C1 segment of cervical spinal cord (tissue), 14 donors: ENCODE data around the gene RRP9.
"Not testable (repeated sequence)": the region's sequence is repeated elsewhere in the genome, so short reads cannot be mapped to it uniquely, and the experiment has no call there.

ENCODE experiments used
- DNase-seq, 14 donors: peaks; one replicate each; lab custom pipeline; 2025; lab: John Stamatoyannopoulos, UW

Gene RRP9

DNA sequence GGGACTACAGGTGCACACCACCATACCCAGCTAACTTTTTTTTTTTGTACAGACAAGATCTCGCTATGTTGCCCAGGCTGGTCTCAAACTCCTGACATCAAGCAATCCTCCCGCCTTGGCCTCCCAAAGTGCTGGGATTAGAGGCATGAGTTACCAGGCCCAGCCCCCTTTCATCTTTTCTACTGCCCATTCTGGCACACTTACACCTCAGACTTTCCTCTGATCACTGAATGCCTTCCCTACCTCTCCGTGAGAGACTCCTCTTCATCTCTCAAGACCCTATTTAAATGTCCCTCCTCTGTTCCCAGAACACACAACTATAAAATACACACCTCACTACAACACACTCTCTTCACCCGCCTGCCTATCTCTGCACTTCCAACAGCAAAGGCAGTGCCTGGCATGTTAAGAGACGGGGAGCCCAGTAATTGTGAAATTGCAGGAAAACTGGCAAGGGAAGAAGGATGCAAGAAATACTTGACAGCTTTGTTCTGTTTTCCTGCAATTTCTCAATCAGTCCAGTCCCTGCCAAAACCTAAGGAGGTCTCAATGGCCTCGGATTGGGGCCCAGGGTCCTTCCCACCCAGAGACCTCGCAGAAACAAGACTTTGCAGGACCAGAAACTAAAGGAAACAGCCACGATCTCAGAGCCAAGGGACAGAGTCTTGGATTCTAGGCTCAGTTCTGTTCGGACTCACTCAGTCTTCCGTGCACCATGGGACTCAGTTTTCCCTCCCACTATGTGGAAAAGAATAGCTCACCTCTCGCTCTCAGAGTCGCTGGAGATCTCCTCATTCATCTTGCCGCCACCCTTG, 849 bp downstream of the RRP9 start:
- no peak for DNase-seq

DNA sequence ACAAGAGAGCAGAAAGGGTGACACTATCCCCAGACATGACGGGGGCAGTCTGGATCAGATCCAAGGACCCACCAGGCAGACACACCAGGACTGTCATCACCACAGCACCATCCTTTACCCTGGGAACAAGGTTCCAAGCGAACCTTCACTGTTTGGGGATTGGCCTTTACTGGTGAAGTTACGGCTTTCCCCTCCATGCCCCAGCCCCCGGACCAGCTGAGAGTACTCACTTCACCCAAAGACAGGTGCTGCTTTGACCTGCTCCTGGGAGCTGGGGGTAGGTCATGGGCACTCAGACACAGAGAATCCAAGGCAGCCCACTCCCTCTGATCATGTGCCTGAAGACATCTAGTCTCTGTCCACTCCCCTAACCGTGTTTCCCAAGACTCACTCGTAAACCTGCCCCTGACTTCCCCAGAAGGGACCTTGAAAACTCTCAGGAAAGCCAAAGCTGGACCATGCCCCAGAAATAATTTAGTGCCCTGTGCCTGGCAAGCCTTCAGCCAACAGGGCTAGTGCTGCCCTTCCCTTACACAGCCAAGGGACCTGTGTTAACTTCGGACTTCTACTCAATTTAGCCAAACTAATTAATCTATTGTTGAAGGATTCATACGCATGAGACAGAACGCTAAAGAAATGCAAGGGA, 2.8 kb downstream of the RRP9 start:
- DNase-seq: no peak

DNA sequence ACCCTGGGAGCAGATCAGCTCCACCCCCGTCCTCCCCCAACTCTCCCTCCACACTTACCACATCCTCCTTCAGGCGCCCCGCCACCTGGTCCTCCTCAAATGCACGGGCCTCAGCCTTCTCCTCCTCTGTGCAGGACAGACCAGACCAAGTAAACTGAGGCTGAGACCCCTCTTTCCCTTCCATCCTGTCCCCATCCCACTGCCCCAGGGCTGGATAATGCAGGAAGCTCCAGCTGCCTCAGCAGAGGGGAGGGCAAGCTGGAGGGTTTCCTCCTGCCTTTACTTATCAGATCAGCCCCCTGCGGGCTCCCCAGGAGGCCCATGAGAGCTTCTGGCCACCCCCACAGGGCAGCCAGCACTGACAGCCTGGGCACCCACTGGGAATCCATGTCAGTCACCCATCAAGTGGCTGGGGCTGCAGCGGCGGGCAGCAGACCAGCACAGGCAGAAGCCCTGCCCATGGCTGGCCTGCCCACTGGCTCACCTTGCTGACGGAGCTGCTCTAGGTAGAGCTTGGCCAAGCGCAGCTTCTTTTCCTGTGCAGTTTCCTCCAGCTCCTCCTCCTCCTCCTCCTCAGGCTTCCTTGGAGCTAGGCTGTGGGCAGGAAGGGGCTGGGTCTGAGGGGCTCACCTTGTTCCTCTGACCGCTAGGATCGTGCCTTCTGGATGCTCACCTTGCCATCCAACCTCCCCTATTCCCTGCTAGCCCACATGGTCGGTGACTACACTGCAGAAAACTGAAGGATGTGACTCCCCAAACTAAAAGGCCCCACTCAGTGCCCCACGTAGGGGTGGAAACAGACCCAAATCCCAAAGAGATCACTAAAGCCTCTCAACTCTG, 3.9 kb downstream of the RRP9 start:
- no peak for DNase-seq

DNA sequence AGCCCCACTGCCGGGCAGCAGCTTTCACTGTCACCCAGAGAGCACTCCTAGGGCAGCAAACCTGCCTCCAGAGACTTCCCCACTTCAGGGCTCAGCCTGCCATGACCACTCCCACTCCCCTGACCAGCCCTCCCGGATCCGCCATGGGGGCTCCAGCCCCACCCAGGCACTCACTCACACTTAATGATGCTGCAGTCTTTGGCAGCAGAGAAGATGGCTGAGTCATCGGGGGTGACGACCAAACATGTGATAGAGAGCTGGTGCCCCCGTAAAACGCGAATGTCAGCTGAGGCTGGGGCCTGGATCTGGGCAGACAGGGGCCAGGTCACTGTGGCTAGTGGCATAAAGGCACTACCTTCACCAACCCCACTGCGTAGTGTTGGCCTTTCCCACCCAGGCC, 4.7 kb downstream of the RRP9 start:
- DNase-seq: no peak

DNA sequence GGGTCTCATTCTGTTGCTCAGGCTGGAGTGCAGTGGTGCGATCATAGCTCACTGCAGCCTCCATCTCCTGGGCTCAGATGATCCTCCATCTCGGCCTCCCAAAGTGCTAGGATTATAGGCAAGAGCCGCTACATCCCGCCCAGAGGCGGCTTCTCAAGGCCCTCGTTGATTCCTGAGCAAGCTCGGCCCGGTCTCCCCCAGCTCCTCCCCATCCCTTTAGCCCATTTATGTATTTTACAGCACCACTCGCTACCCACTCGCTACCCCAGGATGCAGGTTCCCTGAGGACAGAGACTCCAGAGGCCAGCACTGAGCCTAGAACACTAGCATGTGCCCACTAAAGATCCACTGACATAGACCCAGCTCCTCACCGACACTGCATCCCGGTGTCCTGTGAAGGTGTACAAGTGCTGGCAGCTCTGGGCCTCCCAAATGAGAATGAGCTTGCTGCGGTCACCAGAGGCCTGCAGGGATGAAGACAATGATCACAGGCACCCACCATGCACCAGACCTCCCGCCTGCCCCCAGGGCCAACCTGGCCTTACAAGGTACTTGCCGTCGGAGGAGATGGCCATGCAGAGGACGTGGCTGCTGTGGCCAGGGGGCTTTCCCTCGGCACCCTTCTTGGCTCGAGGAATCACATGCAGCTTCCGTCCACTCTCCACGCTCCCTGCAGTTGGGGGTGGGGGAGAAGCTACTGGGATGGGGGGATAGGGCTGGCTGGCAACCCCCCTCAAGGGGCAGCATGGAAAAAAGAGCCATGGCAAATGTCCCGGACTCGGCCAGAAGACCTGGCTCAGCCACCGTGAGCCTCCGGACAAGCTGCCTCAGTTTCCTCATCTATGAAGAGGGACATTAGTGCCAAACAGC, 5.6 kb downstream of the RRP9 start:
- no peak for DNase-seq

DNA sequence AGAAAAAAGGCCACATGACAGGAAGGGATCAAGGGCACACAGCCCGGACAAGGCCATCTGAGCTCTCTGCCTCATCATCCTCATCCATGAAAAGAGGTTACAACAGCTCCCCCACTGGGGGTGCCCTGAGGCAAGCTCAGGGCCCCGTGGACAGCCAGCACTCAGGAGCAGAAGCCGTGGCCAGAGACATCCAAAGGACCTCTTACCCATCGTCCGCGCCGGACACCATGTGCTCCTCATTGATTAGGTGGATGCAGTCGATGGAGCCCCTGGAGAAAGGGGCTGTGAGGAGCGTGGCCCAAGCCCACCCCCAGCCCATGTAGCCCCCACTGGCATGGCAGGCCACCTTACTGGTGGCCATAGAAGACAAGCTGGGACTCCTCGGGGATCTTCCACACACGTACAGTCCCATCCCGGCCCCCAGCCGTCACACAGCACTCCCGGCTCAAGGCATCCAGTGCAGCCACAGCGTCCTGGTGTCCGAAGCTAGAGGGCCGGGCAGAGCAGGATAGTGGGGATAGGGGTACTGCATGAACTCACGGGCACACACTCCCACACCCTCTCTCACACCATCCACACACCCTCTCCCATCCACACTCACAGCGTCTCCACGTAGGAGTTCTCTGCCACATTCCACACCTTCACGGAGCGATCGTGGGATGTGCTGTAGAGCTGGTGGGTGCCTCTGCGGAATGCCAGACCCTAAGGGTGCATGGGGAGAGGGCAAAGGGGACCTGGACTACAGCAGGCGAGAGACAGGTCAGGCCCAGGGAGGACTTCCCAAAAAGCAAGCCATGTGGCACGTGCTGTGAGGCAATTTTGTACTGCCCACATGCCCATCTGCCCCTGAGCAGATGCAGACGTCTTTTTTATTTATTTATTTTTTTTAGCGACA, 6.5 kb downstream of the RRP9 start:
- no peak for DNase-seq

DNA sequence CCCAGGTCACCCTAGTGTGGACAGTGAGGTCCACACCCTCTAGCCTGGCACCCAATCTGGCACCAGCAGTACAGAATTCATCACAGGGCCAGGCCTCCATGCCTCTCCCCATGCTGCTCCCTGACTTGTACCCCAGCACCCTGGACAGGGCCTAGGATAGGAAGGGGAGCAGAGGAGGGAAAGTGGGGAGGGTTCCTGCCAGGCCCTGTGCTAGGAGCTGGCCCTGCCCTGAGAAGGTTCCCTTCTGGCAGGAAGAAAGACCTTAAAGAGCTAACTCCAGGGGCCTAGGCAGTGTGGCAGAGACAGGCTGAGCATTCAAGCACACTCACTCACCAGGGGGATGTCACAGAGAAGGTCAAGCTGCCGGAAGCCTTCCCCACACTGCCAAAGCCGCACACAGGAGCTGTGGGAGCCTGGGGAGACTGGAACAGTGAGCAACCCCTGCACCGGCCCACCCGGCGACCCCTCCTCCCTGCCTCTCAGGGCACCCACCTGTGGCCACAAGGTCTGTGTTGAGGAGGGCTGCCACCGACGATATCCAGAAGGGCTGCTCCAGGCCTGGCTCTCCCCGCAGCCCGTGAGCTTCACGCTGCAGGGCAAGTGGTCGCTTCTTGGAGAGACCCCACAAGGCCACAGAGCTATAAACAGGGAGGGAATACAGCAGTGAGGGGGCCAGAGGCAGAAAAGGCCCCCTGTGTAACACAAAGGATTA, 7.4 kb downstream of the RRP9 start:
- DNase-seq: no peak

DNA sequence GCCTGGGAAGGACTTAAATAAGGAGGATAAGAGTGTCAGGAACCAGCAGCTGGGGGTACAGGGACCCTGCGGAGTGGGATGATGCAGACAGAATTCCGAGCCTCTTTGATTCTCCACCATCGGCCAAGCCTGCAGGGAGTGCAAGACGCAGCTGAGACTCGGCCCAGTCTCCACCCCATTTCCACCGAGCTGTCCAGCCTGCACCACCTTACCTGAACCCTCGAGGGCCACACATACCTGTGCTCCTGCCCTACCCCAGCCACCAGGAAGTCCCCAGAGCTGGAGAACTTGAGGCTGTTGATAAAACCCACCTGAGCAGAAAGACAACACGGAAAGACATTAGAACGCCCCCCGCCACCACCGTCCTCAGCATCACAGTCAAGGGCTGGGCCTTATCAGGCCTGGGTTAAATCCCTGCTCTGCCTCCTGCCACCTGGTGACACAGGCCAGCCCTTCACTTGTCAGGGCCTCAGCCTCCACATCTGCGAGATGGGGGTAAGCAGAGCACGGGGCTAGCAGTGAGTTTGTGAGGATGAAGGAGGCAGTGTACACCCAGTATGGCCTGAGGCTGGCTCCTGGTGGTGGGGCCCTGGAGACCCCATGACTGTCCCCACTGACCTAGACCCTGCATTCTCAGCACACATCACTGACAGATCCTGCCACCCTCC, 8.1 kb downstream of the RRP9 start:
- DNase-seq: no peak

DNA sequence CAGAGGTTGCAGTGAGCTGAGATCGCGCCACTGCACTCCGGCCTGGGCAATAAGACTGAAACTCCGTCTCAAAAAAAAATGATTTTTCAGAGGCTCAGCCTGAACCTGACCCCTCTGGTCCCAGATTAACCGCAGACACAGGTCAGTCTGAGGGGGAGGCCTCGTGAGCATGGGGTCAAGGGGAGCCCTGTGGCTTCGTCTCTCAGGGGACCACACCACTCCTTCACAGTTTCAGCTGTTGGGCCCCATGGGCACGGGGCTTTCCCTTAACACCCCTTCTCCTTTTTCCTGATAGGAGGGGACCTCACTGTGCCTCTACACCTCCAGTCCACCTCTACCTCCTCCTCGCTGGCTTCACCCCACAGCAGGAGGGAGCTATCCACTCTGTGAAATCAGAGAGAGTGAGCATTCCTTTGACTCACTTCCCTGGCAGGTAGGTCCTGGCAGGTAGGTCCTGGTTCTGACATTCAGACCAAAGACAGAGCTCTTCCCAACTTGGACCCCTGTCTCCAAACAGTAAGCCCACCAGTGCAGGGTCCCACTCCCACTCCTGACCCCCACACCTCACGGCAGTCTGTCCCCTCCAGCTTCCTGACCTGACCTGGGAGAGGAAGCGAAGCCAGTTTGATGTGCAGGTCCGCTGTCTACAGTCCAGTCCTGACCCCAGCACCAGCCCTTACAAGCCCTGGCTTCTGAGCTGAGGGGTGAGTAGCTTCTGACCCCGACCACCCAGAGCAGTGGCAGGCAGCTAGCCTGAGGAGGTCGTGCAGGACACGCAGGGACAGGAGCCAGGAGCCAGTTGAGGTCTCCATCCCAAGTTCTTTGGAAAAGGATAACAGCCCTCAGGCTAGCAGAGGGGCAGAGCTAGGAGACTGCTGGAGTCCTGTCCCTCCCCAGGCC, 9.0 kb downstream of the RRP9 start:
- no peak for DNase-seq

DNA sequence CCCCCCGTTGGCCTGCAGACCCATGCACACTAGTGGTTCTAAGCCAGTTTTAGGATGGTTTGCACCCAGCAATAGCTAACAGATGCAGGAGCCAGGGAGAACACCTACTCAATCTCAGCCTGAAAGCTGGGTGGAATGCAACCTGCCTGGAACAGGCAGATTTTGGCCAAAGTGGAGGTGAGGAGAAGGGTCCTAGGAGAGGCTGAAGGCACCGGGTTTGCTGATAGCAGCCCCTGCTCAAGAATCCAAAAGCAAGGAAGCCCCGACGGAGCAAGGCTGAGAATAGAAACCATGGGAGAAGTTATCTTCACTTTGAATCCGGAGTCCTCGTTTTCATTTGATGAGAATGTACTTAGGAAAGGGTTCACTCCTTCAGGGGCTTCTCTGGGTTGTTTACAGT, 9.9 kb downstream of the RRP9 start:
- DNase-seq: no peak

DNA sequence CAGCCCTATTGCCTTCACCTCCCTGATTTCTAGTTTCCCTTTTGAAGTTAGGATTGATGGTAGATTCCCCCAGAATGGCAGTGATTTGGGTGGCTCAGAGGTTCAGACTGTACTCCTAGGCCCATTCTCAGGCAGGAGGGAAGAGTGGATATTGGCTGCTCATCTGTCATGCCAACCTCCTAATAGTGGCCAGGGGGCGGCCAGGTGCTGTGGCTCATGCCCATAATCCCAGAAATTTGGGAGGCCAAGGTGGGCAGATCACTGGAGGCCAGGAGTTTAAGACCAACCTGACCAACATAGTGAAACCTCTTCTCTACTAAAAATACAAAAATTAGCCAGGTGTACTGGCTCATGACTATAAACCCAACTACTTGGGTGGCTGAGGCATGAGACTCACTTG, 11.3 kb downstream of the RRP9 start:
- DNase-seq: no peak

DNA sequence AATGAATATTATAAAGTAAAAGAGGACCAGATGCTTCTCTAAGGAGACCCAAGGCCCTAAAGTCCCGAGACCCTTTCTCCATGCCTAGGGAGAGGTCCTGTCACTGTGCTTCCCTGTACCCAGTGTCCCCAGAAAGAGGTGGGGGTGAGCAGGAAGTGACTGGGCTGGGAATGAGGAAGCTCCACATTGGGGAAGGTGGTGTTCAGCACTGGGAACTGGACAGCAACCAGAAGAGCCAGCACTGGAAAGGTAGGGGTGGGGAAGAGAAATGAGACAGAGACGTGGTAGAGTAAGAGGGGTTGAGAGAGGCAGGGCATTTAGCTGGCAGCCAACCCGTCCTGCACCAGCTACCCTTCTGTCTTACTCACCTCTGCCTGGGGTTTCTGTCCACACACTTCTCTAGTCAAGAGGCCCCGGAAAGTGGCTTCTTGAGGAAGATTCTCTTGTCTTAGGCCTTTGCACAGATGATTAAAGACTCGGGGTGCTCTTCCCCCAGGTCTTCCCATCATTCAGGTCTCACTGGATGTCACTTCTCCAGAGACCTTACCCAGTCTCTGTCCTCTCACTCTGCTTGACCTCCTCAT, 12.2 kb downstream of the RRP9 start:
- DNase-seq: no peak

DNA sequence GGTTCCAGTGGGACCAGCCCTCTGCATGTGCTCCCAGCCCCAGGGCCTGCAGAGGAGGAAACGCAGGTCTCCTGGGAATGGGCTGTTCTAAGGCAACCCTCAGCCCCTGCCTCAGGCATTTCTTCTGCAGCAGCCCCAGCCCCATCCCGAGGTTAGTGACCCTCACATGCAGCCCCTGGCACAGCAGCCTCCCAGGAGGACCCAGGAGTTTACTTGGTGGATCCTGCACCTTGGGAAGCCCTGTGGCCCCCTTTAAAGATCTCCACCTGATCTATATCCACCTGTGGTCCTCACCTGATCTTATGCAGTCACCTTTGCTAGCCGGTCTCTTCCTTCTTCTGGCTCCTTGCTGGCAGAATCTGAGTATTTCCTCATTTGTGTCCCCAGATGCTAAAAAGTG, 12.7 kb downstream of the RRP9 start:
- DNase-seq: not testable (repeated sequence)

DNA sequence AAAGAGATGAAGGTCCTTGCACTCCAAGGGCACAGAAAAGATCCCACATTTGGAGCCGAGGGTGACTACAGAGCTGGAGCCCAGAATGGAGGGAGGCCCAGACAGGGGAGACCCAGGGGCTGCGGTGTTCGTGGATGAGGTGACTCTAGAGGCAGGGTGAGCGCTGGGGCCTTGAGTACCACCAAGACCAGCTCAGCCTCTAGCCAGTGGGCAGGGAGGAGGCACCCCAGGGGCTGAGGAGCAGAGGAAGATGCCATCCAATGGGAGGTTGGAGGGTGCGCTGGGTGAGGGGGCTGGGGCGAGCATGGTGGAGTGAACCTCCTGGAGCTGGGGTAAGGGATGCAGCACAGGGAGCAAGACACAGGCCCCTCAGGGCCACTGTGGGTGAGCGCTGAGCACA, 13.3 kb downstream of the RRP9 start:
- DNase-seq: no peak

DNA sequence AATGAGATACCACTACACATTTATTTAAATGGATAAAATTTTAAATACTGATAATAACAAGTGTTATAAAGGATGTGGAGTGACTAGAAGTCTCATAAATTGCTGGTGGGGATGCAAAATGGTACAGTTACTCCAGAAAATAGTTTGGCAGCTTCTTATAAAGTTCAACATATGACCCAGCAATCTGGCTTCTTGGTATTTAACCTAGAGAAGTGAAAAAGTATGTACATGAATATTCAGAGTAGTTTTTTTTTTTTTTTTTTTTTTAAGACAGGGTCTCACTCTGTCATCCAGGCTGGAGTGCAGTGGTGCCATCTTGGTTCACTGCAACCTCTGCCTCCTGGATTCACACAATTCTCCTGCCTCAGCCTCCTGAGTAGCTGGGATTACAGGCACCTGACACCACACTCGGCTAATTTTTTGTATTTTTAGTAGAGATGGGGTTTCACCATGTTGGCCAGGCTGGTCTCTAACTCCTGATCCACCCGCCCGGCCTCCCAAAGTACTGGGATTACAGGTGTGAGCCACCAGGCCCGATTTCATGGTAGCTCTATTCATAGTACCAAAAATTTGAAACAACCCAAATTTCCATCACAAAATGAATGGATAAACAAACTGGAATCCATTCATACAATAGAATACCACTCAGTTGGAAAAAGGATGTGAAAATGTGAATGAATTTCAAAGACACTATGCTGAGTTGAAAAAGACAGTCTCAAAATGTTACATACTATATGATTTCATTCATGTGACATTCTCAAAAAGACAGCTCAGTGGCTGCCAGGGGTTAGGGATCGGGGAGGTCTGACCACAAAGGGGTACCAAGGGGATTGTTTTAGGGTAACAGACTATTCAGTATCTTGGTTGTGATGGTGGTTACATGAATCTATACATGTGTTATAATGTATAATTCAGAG, 14.4 kb downstream of the RRP9 start:
- no peak for DNase-seq

DNA sequence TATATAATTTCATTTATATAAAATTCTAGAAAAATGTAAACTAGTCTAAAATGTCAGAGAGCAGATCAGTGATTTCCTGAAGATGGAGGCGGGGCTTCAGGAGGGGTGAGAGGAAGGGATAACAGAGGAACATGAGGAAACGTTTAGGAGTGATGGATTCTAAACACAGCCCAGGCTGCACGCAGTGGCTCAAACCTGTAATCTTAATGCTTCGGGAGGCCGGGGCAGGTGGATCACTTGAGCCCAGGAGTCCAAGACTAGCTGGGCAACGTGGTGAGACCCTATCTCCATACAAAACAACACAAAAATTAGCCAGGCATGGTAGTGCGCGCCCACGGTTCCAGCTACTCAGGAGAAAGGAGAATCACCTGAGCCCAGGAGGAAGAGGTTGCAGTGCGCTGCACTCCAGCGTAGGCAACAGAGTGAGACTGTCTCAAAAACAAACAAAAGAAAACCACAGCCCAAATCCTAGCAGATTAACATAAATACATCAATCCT, 20.6 kb downstream of the RRP9 start:
- DNase-seq: no peak

DNA sequence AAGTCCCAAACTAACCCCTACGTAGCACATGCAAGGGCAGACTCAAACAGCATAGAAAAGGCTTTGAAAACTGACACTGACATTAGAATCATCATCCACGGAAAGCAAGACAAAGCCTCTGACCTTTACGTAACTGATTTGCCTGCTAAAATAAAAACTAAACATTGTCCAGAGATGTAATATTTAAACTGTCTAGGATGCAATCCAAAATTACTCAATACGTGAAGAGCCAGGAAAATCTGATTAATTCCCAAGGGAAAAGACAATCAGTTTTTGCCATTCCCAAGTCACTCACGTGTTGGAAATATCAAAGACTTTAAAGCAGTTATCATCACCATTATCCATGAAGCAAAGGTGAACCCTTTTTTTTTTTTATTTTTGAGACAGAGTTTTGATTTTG, 25.3 kb downstream of the RRP9 start:
- DNase-seq: no peak
